OCI-LY3 (cell line): ENCODE measurements around the gene CCDC85A.

ENCODE experiments used
- H2AFZ ChIP-seq: fragments of 200-600, 300-600 bp; shearing (Covaris generic); 2 replicates; pipeline ENCODE4 v1.6.0; 2014; ENCODE audit warnings: antibody characterized with exemption, low read depth, low read length
- H3K27ac ChIP-seq: fragments of 200-600, 300-600 bp; sonication (generic); 2 replicates; pipeline ENCODE4 v1.5.1; 2014; ENCODE audit warnings: mild to moderate bottlenecking, low read length, moderate library complexity, mixed read lengths
- H3K27me3 ChIP-seq: fragments of 200-600, 300-600 bp; sonication (generic); 2 replicates; pipeline ENCODE4 v1.6.1; 2014; ENCODE audit warnings: low read depth, low read length, mixed read lengths
- H3K36me3 ChIP-seq: fragments of 200-600, 300-600 bp; sonication (generic); replicated peaks from 2 replicates; pipeline ENCODE3; 2014; ENCODE audit warnings: low read depth, low read length, mixed read lengths
- H3K4me1 ChIP-seq: fragments of 300-600, 200-600 bp; sonication (generic); 2 replicates; pipeline ENCODE4 v1.6.1; 2014; ENCODE audit warnings: low read length, mixed read lengths
- H3K4me2 ChIP-seq: fragments of 200-600, 300-600 bp; sonication (generic); 2 replicates; pipeline ENCODE4 v1.6.1; 2014; ENCODE audit warnings: low read length, mixed read lengths
- H3K4me3 ChIP-seq: fragments of 300-600, 200-600 bp; sonication (generic); 2 replicates; pipeline ENCODE4 v1.5.1; 2014; ENCODE audit warnings: antibody characterized with exemption, mild to moderate bottlenecking, low read length, moderate library complexity
- H3K79me2 ChIP-seq: fragments of 300-600, 200-600 bp; shearing (Covaris generic); 2 replicates; pipeline ENCODE4 v1.6.1; 2014; ENCODE audit warnings: mild to moderate bottlenecking, low read length, mixed read lengths
- H3K9ac ChIP-seq: fragments of 300-600, 200-600 bp; shearing (Covaris generic); 2 replicates; pipeline ENCODE4 v1.6.0; 2014; ENCODE audit warnings: mild to moderate bottlenecking, low read length, moderate library complexity
- H3K9me3 ChIP-seq: fragments of 200-600, 300-600 bp; shearing (Covaris generic); 2 replicates; pipeline ENCODE4 v1.6.1; 2014; ENCODE audit warnings: low read length, mixed read lengths; ENCODE audit not compliant: insufficient read depth
- H4K20me1 ChIP-seq: fragments of 200-600, 300-600 bp; sonication (generic); 2 replicates; pipeline ENCODE4 v1.6.1; 2016; ENCODE audit warnings: low read length, mixed read lengths; ENCODE audit not compliant: insufficient read depth
- CTCF ChIP-seq: fragments of 200-600, 300-600 bp; sonication (generic); IDR thresholded peaks from 2 replicates; pipeline ENCODE4 v1.5.1; 2014; ENCODE audit warnings: antibody characterized with exemption, low read length, low read depth
- EZH2phosphoT487 ChIP-seq: fragments of 200-600 bp; shearing (Covaris generic); IDR thresholded peaks from 2 replicates; pipeline ENCODE4 v1.6.1; 2018; ENCODE audit warnings: antibody characterized with exemption, mixed run types, low read depth

Gene CCDC85A

GRCh38 chr2:56244506-56244905, 60.7 kb downstream of the CCDC85A start:
- Histone ChIP-seq H3K27me3 (no peaks in the 10 kb centered on the region), H3K79me2 (no peaks in the 10 kb centered on the region), H3K4me1 (no peaks in the 10 kb centered on the region), H3K9me3 (peaks cover 3% of the 10 kb centered on the region; the same call in 1 of the 2 replicates), H2AFZ (no peak overlapping the region), H4K20me1 (no peaks in the 10 kb centered on the region), H3K4me3 (no peak overlapping the region), H3K9ac (no peak overlapping the region), H3K27ac (no peak overlapping the region), H3K4me2 (no peak overlapping the region), H3K36me3 (peaks cover 3% of the 10 kb centered on the region)
- TF ChIP-seq CTCF: no peak
- no peak for TF ChIP-seq EZH2phosphoT487

GRCh38 chr2:56244911-56245530, 61.2 kb downstream of the CCDC85A start:
- H3K79me2 ChIP-seq: no peaks in the 10 kb centered on the region
- H3K4me1 ChIP-seq: no peaks in the 10 kb centered on the region
- peaks cover 3% of the 10 kb centered on the region; the same call in 1 of the 2 replicates for H3K9me3 ChIP-seq
- TF ChIP-seq CTCF (no peak), EZH2phosphoT487 (no peak)
- no peak overlapping the region for H3K27ac ChIP-seq
- H3K9ac ChIP-seq: no peak overlapping the region
- no peaks in the 10 kb centered on the region for H3K27me3 ChIP-seq
- H3K4me2 ChIP-seq: no peak overlapping the region
- no peak overlapping the region for H3K4me3 ChIP-seq
- H4K20me1 ChIP-seq: no peaks in the 10 kb centered on the region
- H3K36me3 ChIP-seq: peaks cover 3% of the 10 kb centered on the region
- no peak overlapping the region for H2AFZ ChIP-seq

GRCh38 chr2:56248965-56249742, 65.4 kb downstream of the CCDC85A start:
- H3K27ac ChIP-seq: no peak overlapping the region
- no peak overlapping the region for H3K9ac ChIP-seq
- H3K79me2 ChIP-seq: no peaks in the 10 kb centered on the region
- no peak overlapping the region for H3K4me2 ChIP-seq
- H3K36me3 ChIP-seq: no peaks in the 10 kb centered on the region
- no peak for TF ChIP-seq EZH2phosphoT487
- no peak for TF ChIP-seq CTCF
- no peaks in the 10 kb centered on the region for H3K9me3 ChIP-seq
- no peak overlapping the region for H2AFZ ChIP-seq
- H3K27me3 ChIP-seq: no peaks in the 10 kb centered on the region
- no peaks in the 10 kb centered on the region for H3K4me1 ChIP-seq
- H4K20me1 ChIP-seq: no peaks in the 10 kb centered on the region
- H3K4me3 ChIP-seq: no peak overlapping the region

- TF ChIP-seq EZH2phosphoT487 (no peak), CTCF (no peak)
- Histone ChIP-seq H3K4me3 (no peak overlapping the region), H4K20me1 (no peaks in the 10 kb centered on the region), H3K36me3 (no peaks in the 10 kb centered on the region), H3K27ac (no peak overlapping the region), H3K9ac (no peak overlapping the region), H3K9me3 (no peaks in the 10 kb centered on the region), H2AFZ (no peak overlapping the region), H3K4me2 (no peak overlapping the region), H3K79me2 (no peaks in the 10 kb centered on the region), H3K27me3 (no peaks in the 10 kb centered on the region), H3K4me1 (no peaks in the 10 kb centered on the region)
Measured at GRCh38 chr2:56250153-56250729, 66.5 kb downstream of the CCDC85A start.
